HepG2 (cell line): ENCODE data around the gene SRRT. TPM values are rescaled to one million over a fixed set of nuclear protein-coding genes. Genes with fewer than 3 reads are reported as not detected.

Experiments used
- ATM ChIP-seq: fragments of 450-650 bp; IDR thresholded peaks from 2 replicates; pipeline ENCODE4 v1.7.1; 2017; ENCODE audit warnings: mild to moderate bottlenecking, borderline replicate concordance
- ZBTB38 ChIP-seq: sonication (generic); formaldehyde crosslinking; IDR thresholded peaks from 2 replicates; pipeline ENCODE4 v1.5.1; 2020; ENCODE audit warnings: mild to moderate bottlenecking, missing genetic modification reagents
- ZNF333 ChIP-seq: sonication (generic); formaldehyde crosslinking; IDR thresholded peaks from 2 replicates; pipeline ENCODE4 v1.4.0; 2020; ENCODE audit warnings: mild to moderate bottlenecking, missing genetic modification reagents, borderline replicate concordance
- polyA plus RNA-seq, 8 experiments: library from polyadenylated mRNA; depleted of rRNA in 3 of 8; stranded (reverse) in 7 of 8; unstranded in 1 of 8; fragments of >200 nt; fragmentation: Illumina TruSeq in 4 of 8; extraction: Trizol in 4 of 8; gene quantifications; 2 replicates each; pipeline versions ENCODE4 v1.2.1 to v1.2.3, GENCODE V29; 2011 to 2016; ENCODE audit warnings: low read depth in 4 of 8, missing spikeins in 1 of 8, mixed read lengths in 1 of 8; ENCODE audit not compliant: insufficient read depth in 1 of 8
- total RNA-seq, 5 experiments: library from RNA; depleted of rRNA; stranded (reverse); fragments of >200 nt; fragmentation: Illumina TruSeq; extraction: Trizol; gene quantifications; 2 replicates each; pipeline ENCODE4 v1.2.3, GENCODE V29; 2016; ENCODE audit warnings: low read depth in 1 of 5
- TF ChIP-seq, protein P1 (sequence below): sonication (generic); formaldehyde crosslinking; IDR thresholded peaks from 2 replicates; pipeline ENCODE4 v1.9.0; 2021; ENCODE audit warnings: mild to moderate bottlenecking, missing genetic modification reagents
- TF ChIP-seq, protein P2 (sequence below): sonication (generic); formaldehyde crosslinking; IDR thresholded peaks from 2 replicates; pipeline ENCODE4 v1.5.1; 2020; ENCODE audit warnings: missing genetic modification reagents, mild to moderate bottlenecking, borderline replicate concordance
- TF ChIP-seq, protein P3 (sequence below): sonication (generic); formaldehyde crosslinking; IDR thresholded peaks from 2 replicates; pipeline ENCODE4 v1.9.0; 2021; ENCODE audit warnings: missing genetic modification reagents, borderline replicate concordance

Gene SRRT
- total and polyA plus RNA-seq, 2 of the 13 experiments (the other 11 are each of a cell fraction or from before 2014, with no cell fraction given): 26.2 to 106 TPM

DNA sequence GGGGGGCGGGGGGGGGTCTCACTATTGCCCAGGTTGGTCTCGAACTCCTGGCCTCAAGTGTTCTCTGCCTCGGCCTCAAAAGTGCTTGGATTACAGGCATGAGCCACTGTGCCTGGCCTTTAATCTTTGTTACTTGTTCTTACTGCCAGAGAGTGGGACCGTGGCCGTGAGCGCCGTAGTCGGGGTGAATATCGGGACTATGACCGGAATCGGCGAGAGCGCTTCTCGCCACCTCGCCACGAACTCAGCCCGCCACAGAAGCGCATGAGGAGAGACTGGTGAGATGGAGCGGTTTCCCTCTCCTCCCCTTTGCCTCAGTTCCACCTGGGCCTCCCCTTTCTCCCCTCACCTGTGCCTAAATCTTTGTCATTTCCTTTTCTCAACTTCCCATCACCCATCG is 6.2 kb downstream of the SRRT start (continued):
- TF ChIP-seq, protein P1, sequence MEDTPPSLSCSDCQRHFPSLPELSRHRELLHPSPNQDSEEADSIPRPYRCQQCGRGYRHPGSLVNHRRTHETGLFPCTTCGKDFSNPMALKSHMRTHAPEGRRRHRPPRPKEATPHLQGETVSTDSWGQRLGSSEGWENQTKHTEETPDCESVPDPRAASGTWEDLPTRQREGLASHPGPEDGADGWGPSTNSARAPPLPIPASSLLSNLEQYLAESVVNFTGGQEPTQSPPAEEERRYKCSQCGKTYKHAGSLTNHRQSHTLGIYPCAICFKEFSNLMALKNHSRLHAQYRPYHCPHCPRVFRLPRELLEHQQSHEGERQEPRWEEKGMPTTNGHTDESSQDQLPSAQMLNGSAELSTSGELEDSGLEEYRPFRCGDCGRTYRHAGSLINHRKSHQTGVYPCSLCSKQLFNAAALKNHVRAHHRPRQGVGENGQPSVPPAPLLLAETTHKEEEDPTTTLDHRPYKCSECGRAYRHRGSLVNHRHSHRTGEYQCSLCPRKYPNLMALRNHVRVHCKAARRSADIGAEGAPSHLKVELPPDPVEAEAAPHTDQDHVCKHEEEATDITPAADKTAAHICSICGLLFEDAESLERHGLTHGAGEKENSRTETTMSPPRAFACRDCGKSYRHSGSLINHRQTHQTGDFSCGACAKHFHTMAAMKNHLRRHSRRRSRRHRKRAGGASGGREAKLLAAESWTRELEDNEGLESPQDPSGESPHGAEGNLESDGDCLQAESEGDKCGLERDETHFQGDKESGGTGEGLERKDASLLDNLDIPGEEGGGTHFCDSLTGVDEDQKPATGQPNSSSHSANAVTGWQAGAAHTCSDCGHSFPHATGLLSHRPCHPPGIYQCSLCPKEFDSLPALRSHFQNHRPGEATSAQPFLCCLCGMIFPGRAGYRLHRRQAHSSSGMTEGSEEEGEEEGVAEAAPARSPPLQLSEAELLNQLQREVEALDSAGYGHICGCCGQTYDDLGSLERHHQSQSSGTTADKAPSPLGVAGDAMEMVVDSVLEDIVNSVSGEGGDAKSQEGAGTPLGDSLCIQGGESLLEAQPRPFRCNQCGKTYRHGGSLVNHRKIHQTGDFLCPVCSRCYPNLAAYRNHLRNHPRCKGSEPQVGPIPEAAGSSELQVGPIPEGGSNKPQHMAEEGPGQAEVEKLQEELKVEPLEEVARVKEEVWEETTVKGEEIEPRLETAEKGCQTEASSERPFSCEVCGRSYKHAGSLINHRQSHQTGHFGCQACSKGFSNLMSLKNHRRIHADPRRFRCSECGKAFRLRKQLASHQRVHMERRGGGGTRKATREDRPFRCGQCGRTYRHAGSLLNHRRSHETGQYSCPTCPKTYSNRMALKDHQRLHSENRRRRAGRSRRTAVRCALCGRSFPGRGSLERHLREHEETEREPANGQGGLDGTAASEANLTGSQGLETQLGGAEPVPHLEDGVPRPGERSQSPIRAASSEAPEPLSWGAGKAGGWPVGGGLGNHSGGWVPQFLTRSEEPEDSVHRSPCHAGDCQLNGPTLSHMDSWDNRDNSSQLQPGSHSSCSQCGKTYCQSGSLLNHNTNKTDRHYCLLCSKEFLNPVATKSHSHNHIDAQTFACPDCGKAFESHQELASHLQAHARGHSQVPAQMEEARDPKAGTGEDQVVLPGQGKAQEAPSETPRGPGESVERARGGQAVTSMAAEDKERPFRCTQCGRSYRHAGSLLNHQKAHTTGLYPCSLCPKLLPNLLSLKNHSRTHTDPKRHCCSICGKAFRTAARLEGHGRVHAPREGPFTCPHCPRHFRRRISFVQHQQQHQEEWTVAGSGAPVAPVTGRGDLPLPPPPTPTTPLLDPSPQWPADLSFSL (CRISPR knock-in tag): no peak
- TF ChIP-seq ATM (no peak), ZNF333 (CRISPR knock-in tag) (no peak), ZBTB38 (CRISPR knock-in tag) (no peak)
- TF ChIP-seq, protein P2, sequence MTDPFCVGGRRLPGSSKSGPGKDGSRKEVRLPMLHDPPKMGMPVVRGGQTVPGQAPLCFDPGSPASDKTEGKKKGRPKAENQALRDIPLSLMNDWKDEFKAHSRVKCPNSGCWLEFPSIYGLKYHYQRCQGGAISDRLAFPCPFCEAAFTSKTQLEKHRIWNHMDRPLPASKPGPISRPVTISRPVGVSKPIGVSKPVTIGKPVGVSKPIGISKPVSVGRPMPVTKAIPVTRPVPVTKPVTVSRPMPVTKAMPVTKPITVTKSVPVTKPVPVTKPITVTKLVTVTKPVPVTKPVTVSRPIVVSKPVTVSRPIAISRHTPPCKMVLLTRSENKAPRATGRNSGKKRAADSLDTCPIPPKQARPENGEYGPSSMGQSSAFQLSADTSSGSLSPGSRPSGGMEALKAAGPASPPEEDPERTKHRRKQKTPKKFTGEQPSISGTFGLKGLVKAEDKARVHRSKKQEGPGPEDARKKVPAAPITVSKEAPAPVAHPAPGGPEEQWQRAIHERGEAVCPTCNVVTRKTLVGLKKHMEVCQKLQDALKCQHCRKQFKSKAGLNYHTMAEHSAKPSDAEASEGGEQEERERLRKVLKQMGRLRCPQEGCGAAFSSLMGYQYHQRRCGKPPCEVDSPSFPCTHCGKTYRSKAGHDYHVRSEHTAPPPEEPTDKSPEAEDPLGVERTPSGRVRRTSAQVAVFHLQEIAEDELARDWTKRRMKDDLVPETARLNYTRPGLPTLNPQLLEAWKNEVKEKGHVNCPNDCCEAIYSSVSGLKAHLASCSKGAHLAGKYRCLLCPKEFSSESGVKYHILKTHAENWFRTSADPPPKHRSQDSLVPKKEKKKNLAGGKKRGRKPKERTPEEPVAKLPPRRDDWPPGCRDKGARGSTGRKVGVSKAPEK (CRISPR knock-in tag): no peak
- TF ChIP-seq, protein P3, sequence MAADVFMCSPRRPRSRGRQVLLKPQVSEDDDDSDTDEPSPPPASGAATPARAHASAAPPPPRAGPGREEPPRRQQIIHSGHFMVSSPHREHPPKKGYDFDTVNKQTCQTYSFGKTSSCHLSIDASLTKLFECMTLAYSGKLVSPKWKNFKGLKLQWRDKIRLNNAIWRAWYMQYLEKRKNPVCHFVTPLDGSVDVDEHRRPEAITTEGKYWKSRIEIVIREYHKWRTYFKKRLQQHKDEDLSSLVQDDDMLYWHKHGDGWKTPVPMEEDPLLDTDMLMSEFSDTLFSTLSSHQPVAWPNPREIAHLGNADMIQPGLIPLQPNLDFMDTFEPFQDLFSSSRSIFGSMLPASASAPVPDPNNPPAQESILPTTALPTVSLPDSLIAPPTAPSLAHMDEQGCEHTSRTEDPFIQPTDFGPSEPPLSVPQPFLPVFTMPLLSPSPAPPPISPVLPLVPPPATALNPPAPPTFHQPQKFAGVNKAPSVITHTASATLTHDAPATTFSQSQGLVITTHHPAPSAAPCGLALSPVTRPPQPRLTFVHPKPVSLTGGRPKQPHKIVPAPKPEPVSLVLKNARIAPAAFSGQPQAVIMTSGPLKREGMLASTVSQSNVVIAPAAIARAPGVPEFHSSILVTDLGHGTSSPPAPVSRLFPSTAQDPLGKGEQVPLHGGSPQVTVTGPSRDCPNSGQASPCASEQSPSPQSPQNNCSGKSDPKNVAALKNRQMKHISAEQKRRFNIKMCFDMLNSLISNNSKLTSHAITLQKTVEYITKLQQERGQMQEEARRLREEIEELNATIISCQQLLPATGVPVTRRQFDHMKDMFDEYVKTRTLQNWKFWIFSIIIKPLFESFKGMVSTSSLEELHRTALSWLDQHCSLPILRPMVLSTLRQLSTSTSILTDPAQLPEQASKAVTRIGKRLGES (CRISPR knock-in tag): no peak
